A549 (cell line): Measurements from ENCODE around the gene KLHL29. TPM values are rescaled to one million over a fixed set of nuclear protein-coding genes. Genes with fewer than 3 reads are reported as not detected.
A peak's percentile ranks its signal among the peaks of the same experiment; 100 is the strongest.

ENCODE experiments used
- ATAC-seq, 2 experiments: fragments of 200-7000 bp in 1 of 2; fragments of >200 bp in 1 of 2; cut with Nextera tagmentation in 1 of 2; cut with Tn5 transposase in 1 of 2; 3 replicates each; pipeline versions ENCODE4 v1.8.0 to v1.9.1; 2018 to 2020; ENCODE audit warnings: mild to moderate bottlenecking in 1 of 2, moderate library complexity in 1 of 2
- CTCF ChIA-PET: fragments of 300-600 bp; sonication (Branson Sonifier 250); formaldehyde crosslinking; extraction: SDS; loops from one replicate; lab custom pipeline; 2021; ENCODE audit warnings: antibody characterized with exemption, inconsistent platforms; lab: Yijun Ruan, JAX
- POLR2A ChIA-PET: fragments of 350-600 bp; formaldehyde crosslinking; extraction: SDS; loops from one replicate; lab custom pipeline; 2021; ENCODE audit warnings: antibody characterized with exemption, inconsistent platforms; lab: Yijun Ruan, JAX
- DNase-seq, 2 experiments: peaks; one replicate each; pipeline versions ENCODE4 v3.0.0 to v3.0.0-alpha.2; 2011 to 2016; ENCODE audit warnings: low read depth in 1 of 2, low spot score in 1 of 2
- FAIRE-seq: peaks from 2 replicates; lab custom pipeline; 2011; peaks lifted over from hg19 to GRCh38; lab: Jason Lieb, UNC
- H3K27ac ChIP-seq, 2 experiments: fragments of >200 bp; sonication (Bioruptor Twin); formaldehyde crosslinking; 3 replicates each; pipeline ENCODE4 v1.5.1; 2016 to 2017
- H3K4me1 ChIP-seq: fragments of >200 bp; sonication (Bioruptor Twin); formaldehyde crosslinking; 3 replicates; pipeline ENCODE4 v1.6.1; 2016
- H3K4me2 ChIP-seq: fragments of >200 bp; sonication (Bioruptor Twin); formaldehyde crosslinking; 3 replicates; pipeline ENCODE4 v1.6.1; 2016
- H3K4me3 ChIP-seq: fragments of >200 bp; sonication (Bioruptor Twin); formaldehyde crosslinking; 3 replicates; pipeline ENCODE4 v1.5.1; 2016
- H3K9me3 ChIP-seq: fragments of >200 bp; sonication (Bioruptor Twin); formaldehyde crosslinking; 3 replicates; pipeline ENCODE4 v1.6.1; 2016
- CBX2 ChIP-seq: fragments of 200-600 bp; sonication (generic); IDR thresholded peaks from 2 replicates; pipeline ENCODE4 v1.6.1; 2016; ENCODE audit warnings: low read depth, mild to moderate bottlenecking, borderline replicate concordance
- CEBPB ChIP-seq, 2 experiments: fragments of >200 bp in 1 of 2; sonication (Bioruptor Twin) in 1 of 2; formaldehyde crosslinking in 1 of 2; IDR thresholded peaks; 2 replicates each; pipeline ENCODE4 v1.6.1; 2012 to 2016
- EHF ChIP-seq: fragments of 250-450 bp; sonication (Bioruptor Pico); IDR thresholded peaks from 2 replicates; pipeline ENCODE4 v1.5.0; 2020; ENCODE audit warnings: mild to moderate bottlenecking
- EP300 ChIP-seq, 2 experiments: fragments of >200 bp; sonication (Bioruptor Twin); formaldehyde crosslinking; IDR thresholded peaks; 2 replicates in 1 of 2; 3 replicates in 1 of 2; pipeline ENCODE4 v1.6.1; 2016 to 2017
- FOSL2 ChIP-seq, 2 experiments: fragments of 450-650 bp in 1 of 2; fragments of >200 bp in 1 of 2; sonication (Bioruptor Twin) in 1 of 2; formaldehyde crosslinking; IDR thresholded peaks; 2 replicates each; pipeline versions ENCODE4 v1.5.0 to v1.6.1; 2016 to 2020; ENCODE audit warnings: mild to moderate bottlenecking in 1 of 2, moderate library complexity in 1 of 2
- GATA3 ChIP-seq: IDR thresholded peaks from 2 replicates; pipeline ENCODE4 v1.6.1; 2012; ENCODE audit warnings: borderline replicate concordance
- HEYL ChIP-seq: fragments of 250-450 bp; sonication (Bioruptor Pico); IDR thresholded peaks from 2 replicates; pipeline ENCODE4 v1.8.0; 2021; ENCODE audit warnings: mild to moderate bottlenecking, moderate library complexity
- HOXA7 ChIP-seq: fragments of 250-450 bp; sonication (Bioruptor Pico); IDR thresholded peaks from 2 replicates; pipeline ENCODE4 v1.5.0; 2020; ENCODE audit warnings: mild to moderate bottlenecking, moderate library complexity
- JUN ChIP-seq, 2 experiments: fragments of >200 bp; sonication (Bioruptor Twin); formaldehyde crosslinking; IDR thresholded peaks; 2 replicates in 1 of 2; 3 replicates in 1 of 2; pipeline ENCODE4 v1.6.1; 2016 to 2017
- KDM5A ChIP-seq: fragments of 200-600 bp; sonication (generic); IDR thresholded peaks from 2 replicates; pipeline ENCODE4 v1.6.1; 2016; ENCODE audit warnings: antibody characterized with exemption, mild to moderate bottlenecking
- MAFK ChIP-seq: fragments of 450-650 bp; IDR thresholded peaks from 2 replicates; pipeline ENCODE4 v1.6.1; 2014; ENCODE audit not compliant: partially characterized antibody
- MAZ ChIP-seq: fragments of 150-350 bp; IDR thresholded peaks from 2 replicates; pipeline ENCODE4 v1.6.1; 2014; ENCODE audit warnings: antibody characterized with exemption, low read depth, low read length, borderline replicate concordance
- NFE2L2 ChIP-seq: fragments of 150-350 bp; conservative IDR thresholded peaks from 2 replicates; pipeline ENCODE4 v1.6.1; 2014; ENCODE audit warnings: low read length
- POLR2A ChIP-seq: IDR thresholded peaks from 2 replicates; pipeline ENCODE4 v1.6.1; 2012; ENCODE audit warnings: mild to moderate bottlenecking, low read length
- RFX5 ChIP-seq: fragments of 450-650 bp; IDR thresholded peaks from 2 replicates; pipeline ENCODE4 v1.7.1; 2014; ENCODE audit warnings: antibody characterized with exemption, mild to moderate bottlenecking, moderate library complexity
- SREBF2 ChIP-seq: fragments of 450-650 bp; IDR thresholded peaks from 2 replicates; pipeline ENCODE4 v1.6.1; 2014; ENCODE audit warnings: mild to moderate bottlenecking, moderate library complexity
- TFCP2L1 ChIP-seq: fragments of 250-450 bp; sonication (Bioruptor Pico); IDR thresholded peaks from 2 replicates; pipeline ENCODE4 v1.5.0; 2021; ENCODE audit warnings: mild to moderate bottlenecking
- TP53 ChIP-seq: fragments of 250-450 bp; sonication (Bioruptor Pico); IDR thresholded peaks from 2 replicates; pipeline ENCODE4 v1.5.0; 2021; ENCODE audit warnings: mild to moderate bottlenecking, moderate library complexity
- ZC3H11A ChIP-seq: fragments of 450-650 bp; IDR thresholded peaks from 2 replicates; pipeline ENCODE4 v1.6.1; 2014; ENCODE audit warnings: antibody characterized with exemption, mild to moderate bottlenecking
- WGBS: methylation state at CpG from one replicate; pipeline ENCODE4 v1.1.6; 2017; ENCODE audit errors: missing lambda C conversion rate; 5-methylcytosine and 5-hydroxymethylcytosine counted together
- polyA plus RNA-seq, 4 experiments: library from polyadenylated mRNA; depleted of rRNA in 3 of 4; stranded (reverse); fragments of >200 nt; fragmentation: RNase III in 1 of 4; extraction: RNeasy Plus Mini Kit Qiagen cat#74134 plus additional on column Dnase treatment in 1 of 4; gene quantifications; 2 replicates in 3 of 4; 3 replicates in 1 of 4; pipeline ENCODE4 v1.2.3, GENCODE V29; 2011 to 2017
- TF ChIP-seq, protein P1 (sequence below): fragments of 450-650 bp; IDR thresholded peaks from 2 replicates; pipeline ENCODE4 v1.6.1; 2014; ENCODE audit warnings: antibody characterized with exemption
- TF ChIP-seq, protein P2 (sequence below): fragments of >200 bp; sonication (Bioruptor Twin); formaldehyde crosslinking; IDR thresholded peaks from 2 replicates; pipeline ENCODE4 v1.6.1; 2016
- TF ChIP-seq, protein P3 (sequence below): fragments of >200 bp; sonication (Bioruptor Twin); formaldehyde crosslinking; IDR thresholded peaks from 3 replicates; pipeline ENCODE4 v1.5.1; 2016

The KLHL29 gene
- polyA plus RNA-seq, 2 of the 4 experiments (the other 2 are of a cell fraction): 1.3 to 2.5 TPM

DNA sequence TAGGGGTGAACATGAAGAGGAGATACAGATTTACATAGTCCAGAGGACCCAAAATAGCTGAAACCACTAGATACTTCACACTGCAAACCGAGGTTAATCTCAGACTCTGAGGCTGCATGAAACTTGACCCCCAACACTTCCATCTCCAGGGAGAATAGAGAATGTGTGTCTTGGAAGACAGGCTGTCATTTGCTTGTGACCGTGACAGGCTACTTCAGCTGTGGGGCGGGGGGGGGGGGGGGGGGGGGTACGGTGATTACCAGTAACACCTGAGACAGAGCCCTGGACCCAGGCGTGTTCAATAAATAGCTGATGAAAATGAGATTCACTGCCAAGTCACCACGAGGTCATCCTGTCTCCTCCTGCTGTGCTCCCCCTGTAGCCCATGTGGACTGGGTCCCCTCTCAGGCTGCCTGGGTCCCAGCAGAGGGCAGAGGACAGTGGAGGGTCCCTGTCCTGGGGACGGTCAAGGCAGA is 5.7 kb upstream of the KLHL29 start:
- no peak overlapping the region for H3K4me2 ChIP-seq
- CTCF ChIA-PET: no interaction called here
- WGBS: 67% methylated on average over 6 of the region's 7 CpGs
- FAIRE-seq: no peak
- no peaks in the 10 kb centered on the region for H3K9me3 ChIP-seq
- no peak for ATAC-seq
- DNase-seq: no peak
- H3K27ac ChIP-seq: no peak overlapping the region; a peak in 1 of 6 replicates
- TF ChIP-seq SREBF2 (no peak), CBX2 (no peak)
- TF ChIP-seq, protein P1, sequence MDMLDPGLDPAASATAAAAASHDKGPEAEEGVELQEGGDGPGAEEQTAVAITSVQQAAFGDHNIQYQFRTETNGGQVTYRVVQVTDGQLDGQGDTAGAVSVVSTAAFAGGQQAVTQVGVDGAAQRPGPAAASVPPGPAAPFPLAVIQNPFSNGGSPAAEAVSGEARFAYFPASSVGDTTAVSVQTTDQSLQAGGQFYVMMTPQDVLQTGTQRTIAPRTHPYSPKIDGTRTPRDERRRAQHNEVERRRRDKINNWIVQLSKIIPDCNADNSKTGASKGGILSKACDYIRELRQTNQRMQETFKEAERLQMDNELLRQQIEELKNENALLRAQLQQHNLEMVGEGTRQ: no peak
- POLR2A ChIA-PET: no interaction called here
- no peak overlapping the region for H3K4me3 ChIP-seq
- H3K4me1 ChIP-seq: peaks cover 22% of the 10 kb centered on the region

DNA sequence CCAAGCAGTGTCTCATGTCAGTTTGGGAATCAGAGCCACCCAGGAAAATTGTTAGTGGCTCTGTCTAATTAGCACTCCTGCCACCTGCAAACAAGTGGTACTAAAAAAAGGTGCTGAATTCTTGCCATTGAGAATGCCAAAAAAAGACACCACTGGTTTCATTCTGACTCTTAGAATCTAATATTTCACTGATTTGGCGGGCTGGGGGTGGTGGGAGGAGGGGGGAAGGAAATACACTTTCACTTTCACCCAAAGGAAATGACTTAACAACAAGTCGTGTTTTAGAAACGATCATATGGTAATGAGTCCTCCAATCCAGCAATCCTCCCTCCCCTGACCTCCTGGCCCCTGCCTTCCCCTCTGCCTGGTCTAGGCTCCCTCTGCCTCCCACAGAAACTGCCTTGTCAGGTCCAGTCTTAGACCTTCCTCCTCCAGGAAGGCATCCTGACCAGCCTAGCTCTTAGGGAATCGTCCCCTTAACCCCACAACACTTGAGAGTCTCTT is 4.4 kb upstream of the KLHL29 start:
- DNase-seq: no peak
- ChIA-PET CTCF (no interaction called here), POLR2A (no interaction called here)
- TF ChIP-seq HEYL (CRISPR knock-in tag) (no peak), POLR2A (no peak), TFCP2L1 (CRISPR knock-in tag) (no peak), MAZ (no peak), JUN (IDR thresholded peaks at IDR 0.05) (no peak), KDM5A (no peak), TP53 (CRISPR knock-in tag) (no peak), EHF (CRISPR knock-in tag) (no peak), EP300 (IDR thresholded peaks at IDR 0.05) (no peak), NFE2L2 (no peak), RFX5 (no peak)
- TF ChIP-seq, protein P2, sequence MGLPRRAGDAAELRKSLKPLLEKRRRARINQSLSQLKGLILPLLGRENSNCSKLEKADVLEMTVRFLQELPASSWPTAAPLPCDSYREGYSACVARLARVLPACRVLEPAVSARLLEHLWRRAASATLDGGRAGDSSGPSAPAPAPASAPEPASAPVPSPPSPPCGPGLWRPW: no peak
- TF ChIP-seq, protein P3, sequence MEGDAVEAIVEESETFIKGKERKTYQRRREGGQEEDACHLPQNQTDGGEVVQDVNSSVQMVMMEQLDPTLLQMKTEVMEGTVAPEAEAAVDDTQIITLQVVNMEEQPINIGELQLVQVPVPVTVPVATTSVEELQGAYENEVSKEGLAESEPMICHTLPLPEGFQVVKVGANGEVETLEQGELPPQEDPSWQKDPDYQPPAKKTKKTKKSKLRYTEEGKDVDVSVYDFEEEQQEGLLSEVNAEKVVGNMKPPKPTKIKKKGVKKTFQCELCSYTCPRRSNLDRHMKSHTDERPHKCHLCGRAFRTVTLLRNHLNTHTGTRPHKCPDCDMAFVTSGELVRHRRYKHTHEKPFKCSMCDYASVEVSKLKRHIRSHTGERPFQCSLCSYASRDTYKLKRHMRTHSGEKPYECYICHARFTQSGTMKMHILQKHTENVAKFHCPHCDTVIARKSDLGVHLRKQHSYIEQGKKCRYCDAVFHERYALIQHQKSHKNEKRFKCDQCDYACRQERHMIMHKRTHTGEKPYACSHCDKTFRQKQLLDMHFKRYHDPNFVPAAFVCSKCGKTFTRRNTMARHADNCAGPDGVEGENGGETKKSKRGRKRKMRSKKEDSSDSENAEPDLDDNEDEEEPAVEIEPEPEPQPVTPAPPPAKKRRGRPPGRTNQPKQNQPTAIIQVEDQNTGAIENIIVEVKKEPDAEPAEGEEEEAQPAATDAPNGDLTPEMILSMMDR: no peak
- Histone ChIP-seq H3K4me3 (no peak overlapping the region), H3K9me3 (no peaks in the 10 kb centered on the region), H3K27ac (peak overlapping the region; percentile 27 to 59; a peak in 4 of 6 replicates), H3K4me1 (peaks cover 22% of the 10 kb centered on the region), H3K4me2 (peak overlapping the region; percentile 62)
- no peak for FAIRE-seq
- no peak for ATAC-seq
- WGBS: 33% methylated on average over 4 of the region's 4 CpGs

DNA sequence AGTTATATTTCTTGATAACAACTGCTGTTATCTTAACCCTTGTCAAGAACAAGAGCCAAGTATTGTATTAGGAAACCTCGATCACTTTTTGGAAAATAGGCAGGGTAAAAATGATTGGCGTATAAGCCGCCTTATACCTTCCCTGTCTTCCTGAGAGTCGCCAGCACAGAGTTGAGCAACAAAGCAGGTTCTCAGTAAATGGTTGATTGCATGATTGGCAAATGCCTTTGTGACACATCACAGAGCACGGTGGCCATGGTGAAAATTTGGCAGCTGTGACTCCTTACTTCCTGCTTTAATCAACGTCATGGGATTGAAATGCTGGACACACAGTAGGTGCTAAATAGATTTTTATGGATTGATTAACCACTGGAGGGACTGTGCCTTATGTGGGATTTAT is 3.9 kb upstream of the KLHL29 start:
- CTCF ChIA-PET: no interaction called here
- H3K9me3 ChIP-seq: no peaks in the 10 kb centered on the region
- TF ChIP-seq CEBPB (IDR thresholded peaks at IDR 0.05) (peak; percentile 75 to 80), TP53 (CRISPR knock-in tag) (no peak), FOSL2 (IDR thresholded peaks at IDR 0.05) (no peak), FOSL2 (CRISPR knock-in tag; IDR thresholded peaks at IDR 0.05) (0 out of 2 replicates have a peak, but pooled peaks have one; percentile 45)
- TF ChIP-seq, all 56 proteins: peak for 2
- no peak for FAIRE-seq
- Histone ChIP-seq H3K4me1 (peaks cover 22% of the 10 kb centered on the region), H3K4me3 (no peak overlapping the region), H3K4me2 (peak overlapping the region; percentile 62), H3K27ac (peak overlapping the region; percentile 27 to 59; a peak in 5 of 6 replicates)
- 33% methylated on average over 6 of the region's 6 CpGs for WGBS
- peak; percentile 49 to 79 for DNase-seq
- ATAC-seq: peak; percentile 22; a peak in 4 of 6 replicates
- POLR2A ChIA-PET: no interaction called here

DNA sequence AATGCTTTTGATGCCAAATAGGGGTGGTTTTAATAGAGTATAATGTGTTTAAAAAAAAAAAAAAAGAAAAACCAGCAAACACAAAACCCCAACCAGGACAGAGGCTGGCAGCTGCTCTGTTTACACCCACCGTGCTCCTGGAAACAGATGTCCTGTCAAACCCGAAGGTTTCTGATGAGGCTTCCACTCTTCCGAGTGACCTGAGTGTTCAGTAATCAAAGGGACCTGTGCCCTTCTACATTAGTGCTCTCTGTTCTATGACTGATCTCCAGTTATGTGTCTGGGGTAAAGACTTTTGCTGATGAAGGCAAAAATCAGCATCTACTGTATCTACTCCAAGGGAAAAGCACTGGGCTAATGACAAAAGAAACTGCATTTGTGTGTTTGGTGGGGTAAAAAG is 3.5 kb upstream of the KLHL29 start:
- no peaks in the 10 kb centered on the region for H3K9me3 ChIP-seq
- CTCF ChIA-PET: no interaction called here

More for the DNA sequence above, 3.5 kb upstream of the KLHL29 start:
- Histone ChIP-seq H3K27ac (peak overlapping the region; percentile 2 to 53; a peak in 4 of 6 replicates), H3K4me3 (no peak overlapping the region), H3K4me2 (peak overlapping the region; percentile 62), H3K4me1 (peaks cover 22% of the 10 kb centered on the region)
- POLR2A ChIA-PET: no interaction called here
- 70% methylated on average over 3 of the region's 3 CpGs for WGBS
- ATAC-seq (no peak), DNase-seq (no peak), FAIRE-seq (no peak)
- TF ChIP-seq MAFK (peak; percentile 91), ZC3H11A (no peak), GATA3 (no peak), HOXA7 (CRISPR knock-in tag) (no peak)
- TF ChIP-seq, protein P3: no peak
